Chondrocyte (in vitro differentiated cells): ENCODE data around the gene KIF26B. TPM values are rescaled to one million over a fixed set of nuclear protein-coding genes. Genes with fewer than 3 reads are reported as not detected.

Experiments used
- DNase-seq: peaks from one replicate; pipeline ENCODE4 v3.0.0; 2021; ENCODE audit warnings: mixed read lengths, low spot score
- H3K27ac Mint-ChIP-seq: one replicate; pipeline ENCODE4 v1.8.0; 2021; ENCODE audit warnings: mild to moderate bottlenecking, moderate library complexity, mixed read lengths; ENCODE audit not compliant: unreplicated experiment
- H3K27me3 Mint-ChIP-seq: 2 replicates; pipeline ENCODE4 v1.8.0; 2021; ENCODE audit warnings: low read depth, mixed read lengths
- H3K36me3 Mint-ChIP-seq: 2 replicates; pipeline ENCODE4 v1.8.0; 2021; ENCODE audit warnings: low read depth, mixed read lengths
- H3K4me1 Mint-ChIP-seq: 2 replicates; pipeline ENCODE4 v1.8.0; 2021; ENCODE audit warnings: low read depth, mild to moderate bottlenecking, mixed read lengths
- H3K4me3 Mint-ChIP-seq: one replicate; pipeline ENCODE4 v1.8.0; 2021; ENCODE audit warnings: mild to moderate bottlenecking, moderate library complexity, mixed read lengths; ENCODE audit not compliant: unreplicated experiment
- H3K9me3 Mint-ChIP-seq: 2 replicates; pipeline ENCODE4 v1.8.0; 2021; ENCODE audit warnings: low read depth, mixed read lengths
- total RNA-seq: library from RNA; stranded (reverse); gene quantifications from 3 replicates; pipeline ENCODE4 v1.2.1, GENCODE V29; 2021
- TF ChIP-seq, protein P1 (sequence below): fragments of 200-600 bp; sonication (generic); IDR thresholded peaks from 2 replicates; pipeline ENCODE4 v1.5.0; 2021; ENCODE audit warnings: antibody characterized with exemption, mild to moderate bottlenecking, moderate library complexity

KIF26B gene
- total RNA-seq, 1 donor from 2014 or later: 47.0 TPM

DNA sequence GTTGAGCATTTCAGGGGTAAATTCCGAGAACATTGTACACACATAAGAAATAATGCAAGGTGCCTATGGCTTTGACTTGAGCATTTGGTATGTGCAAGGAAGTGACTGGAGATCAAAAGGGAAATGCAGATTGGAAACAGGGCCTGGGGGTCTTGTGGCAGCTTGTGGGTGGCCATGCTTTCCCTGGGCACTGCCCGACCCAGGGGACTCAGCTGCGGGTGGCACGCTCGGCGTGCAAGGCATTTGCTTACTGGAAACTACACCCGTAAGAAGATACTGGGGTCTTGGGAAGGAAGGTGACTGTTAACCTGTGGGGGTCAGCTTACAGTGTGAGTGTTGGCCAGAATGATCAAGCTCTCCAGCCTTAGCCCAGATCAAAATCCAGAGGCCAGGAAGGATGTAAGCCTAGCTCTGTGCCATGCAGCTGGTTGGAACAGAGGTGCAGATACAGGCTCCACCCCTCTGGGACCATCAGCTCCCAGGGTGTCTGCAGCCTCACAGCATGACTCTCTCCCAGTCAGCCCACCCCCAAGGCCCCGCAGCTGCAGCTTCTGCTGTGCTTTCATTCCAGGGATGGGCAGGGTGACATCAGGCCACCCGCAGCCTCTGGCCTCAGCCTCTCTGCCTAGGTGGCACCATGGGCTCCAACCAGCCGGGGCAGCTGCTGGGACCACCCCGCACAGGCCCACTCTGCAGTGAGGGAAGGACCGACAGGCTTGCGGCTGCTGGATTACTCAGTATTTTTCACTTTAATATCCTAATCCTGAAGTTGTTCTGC, 55.1 kb downstream of the KIF26B start:
- Mint-ChIP-seq H3K27me3 (no peaks in the 10 kb centered on the region), H3K4me1 (peaks cover 9% of the 10 kb centered on the region), H3K4me3 (no peak overlapping the region), H3K36me3 (peaks cover 12% of the 10 kb centered on the region), H3K9me3 (peaks cover 7% of the 10 kb centered on the region), H3K27ac (no peak overlapping the region)
- TF ChIP-seq, protein P1, sequence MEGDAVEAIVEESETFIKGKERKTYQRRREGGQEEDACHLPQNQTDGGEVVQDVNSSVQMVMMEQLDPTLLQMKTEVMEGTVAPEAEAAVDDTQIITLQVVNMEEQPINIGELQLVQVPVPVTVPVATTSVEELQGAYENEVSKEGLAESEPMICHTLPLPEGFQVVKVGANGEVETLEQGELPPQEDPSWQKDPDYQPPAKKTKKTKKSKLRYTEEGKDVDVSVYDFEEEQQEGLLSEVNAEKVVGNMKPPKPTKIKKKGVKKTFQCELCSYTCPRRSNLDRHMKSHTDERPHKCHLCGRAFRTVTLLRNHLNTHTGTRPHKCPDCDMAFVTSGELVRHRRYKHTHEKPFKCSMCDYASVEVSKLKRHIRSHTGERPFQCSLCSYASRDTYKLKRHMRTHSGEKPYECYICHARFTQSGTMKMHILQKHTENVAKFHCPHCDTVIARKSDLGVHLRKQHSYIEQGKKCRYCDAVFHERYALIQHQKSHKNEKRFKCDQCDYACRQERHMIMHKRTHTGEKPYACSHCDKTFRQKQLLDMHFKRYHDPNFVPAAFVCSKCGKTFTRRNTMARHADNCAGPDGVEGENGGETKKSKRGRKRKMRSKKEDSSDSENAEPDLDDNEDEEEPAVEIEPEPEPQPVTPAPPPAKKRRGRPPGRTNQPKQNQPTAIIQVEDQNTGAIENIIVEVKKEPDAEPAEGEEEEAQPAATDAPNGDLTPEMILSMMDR: no peak
- no peak for DNase-seq

DNA sequence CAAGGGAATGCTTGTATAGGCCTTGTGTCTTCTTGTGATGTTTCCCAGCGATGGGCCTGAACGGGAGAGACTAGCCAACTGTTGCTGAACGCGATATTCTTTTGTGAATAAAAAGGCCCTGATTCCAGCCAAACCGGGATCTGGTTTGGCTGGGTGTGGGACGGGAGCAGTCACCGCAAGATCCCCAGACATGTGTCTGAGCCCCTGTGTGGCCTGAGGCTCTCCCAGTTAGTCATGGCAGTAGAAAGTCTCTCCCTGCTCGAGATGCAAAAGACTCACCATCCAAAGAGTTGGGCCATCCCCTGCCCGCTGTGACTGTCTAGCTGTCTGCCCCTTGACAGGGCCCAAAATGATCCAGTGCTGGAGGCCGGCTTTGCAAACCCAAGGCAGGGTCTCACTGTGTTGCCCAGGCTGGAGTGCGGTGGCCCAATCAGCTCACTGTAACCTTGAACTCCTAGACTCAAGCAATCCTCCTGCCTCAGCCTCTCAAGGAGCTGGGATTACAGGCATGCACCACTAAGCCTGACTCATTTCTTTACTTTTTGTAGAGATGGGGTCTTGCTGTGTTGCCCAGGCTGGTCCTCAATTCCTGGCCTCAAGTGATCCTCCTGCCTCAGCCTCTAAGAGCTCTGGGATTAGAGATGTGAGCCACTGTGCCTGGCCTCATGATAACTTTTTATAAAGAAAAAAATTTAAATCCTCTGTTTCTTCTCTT, 56.4 kb downstream of the KIF26B start:
- Mint-ChIP-seq H3K36me3 (peaks cover 12% of the 10 kb centered on the region), H3K27ac (no peak overlapping the region), H3K4me1 (peaks cover 9% of the 10 kb centered on the region), H3K27me3 (no peaks in the 10 kb centered on the region), H3K9me3 (peaks cover 7% of the 10 kb centered on the region), H3K4me3 (no peak overlapping the region)
- DNase-seq: no peak
- TF ChIP-seq, protein P1: no peak

DNA sequence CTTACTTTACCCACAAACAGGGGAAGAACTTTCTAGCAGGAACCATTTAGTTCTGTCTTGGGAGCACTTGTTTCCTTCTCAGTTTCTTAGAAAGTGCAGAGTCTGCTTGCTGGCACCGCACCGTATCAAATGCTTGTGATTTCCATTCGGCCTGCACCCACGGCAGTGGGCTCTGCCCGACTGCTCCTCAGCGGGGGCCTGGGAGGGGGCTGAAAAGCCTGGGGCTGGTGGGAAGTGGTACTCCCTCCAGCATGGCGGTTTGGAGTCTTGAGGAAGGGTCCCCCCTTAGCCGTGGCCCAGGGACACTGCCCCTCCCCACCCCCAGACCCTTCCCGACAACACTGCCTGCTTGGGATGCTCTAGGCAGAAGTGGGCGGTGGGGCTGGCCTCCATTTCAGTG, 57.0 kb downstream of the KIF26B start:
- Mint-ChIP-seq H3K27me3 (no peaks in the 10 kb centered on the region), H3K9me3 (peaks cover 4% of the 10 kb centered on the region)
- TF ChIP-seq, protein P1: no peak

DNA sequence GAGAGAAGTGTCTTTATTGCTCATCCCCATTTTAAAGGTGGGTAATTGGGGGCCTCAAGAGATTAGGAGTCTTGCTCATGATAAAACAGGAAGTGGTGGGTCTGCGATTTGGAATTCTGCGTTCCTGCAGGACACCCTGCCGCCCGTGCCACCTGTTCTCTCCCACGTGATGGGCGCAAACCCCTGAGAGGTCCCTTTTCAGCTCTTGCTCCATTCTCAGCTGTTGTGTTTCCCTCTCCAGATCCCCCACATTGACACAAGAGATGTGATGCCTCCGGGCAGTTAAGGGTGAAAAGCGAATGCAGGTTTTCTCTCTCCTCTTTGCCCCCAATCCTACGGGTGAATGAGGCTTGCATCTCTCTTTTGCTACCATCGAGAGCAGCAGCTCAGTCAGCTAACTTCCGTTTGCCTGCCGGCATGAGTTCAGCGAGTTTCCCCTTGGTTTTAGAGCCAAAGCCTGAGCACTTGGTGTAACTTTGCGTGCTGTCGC, 57.5 kb downstream of the KIF26B start:
- DNase-seq: no peak
- Mint-ChIP-seq H3K27ac (no peak overlapping the region), H3K9me3 (peaks cover under 1% of the 10 kb centered on the region), H3K27me3 (no peaks in the 10 kb centered on the region), H3K4me1 (peaks cover 17% of the 10 kb centered on the region), H3K4me3 (no peak overlapping the region), H3K36me3 (peaks cover 7% of the 10 kb centered on the region)
- TF ChIP-seq, protein P1: no peak

More for the DNA sequence above, 57.0 kb downstream of the KIF26B start:
- no peak overlapping the region for H3K27ac Mint-ChIP-seq
- H3K4me3 Mint-ChIP-seq: no peak overlapping the region
- DNase-seq: no peak
- H3K36me3 Mint-ChIP-seq: peaks cover 9% of the 10 kb centered on the region
- peaks cover 14% of the 10 kb centered on the region for H3K4me1 Mint-ChIP-seq

DNA sequence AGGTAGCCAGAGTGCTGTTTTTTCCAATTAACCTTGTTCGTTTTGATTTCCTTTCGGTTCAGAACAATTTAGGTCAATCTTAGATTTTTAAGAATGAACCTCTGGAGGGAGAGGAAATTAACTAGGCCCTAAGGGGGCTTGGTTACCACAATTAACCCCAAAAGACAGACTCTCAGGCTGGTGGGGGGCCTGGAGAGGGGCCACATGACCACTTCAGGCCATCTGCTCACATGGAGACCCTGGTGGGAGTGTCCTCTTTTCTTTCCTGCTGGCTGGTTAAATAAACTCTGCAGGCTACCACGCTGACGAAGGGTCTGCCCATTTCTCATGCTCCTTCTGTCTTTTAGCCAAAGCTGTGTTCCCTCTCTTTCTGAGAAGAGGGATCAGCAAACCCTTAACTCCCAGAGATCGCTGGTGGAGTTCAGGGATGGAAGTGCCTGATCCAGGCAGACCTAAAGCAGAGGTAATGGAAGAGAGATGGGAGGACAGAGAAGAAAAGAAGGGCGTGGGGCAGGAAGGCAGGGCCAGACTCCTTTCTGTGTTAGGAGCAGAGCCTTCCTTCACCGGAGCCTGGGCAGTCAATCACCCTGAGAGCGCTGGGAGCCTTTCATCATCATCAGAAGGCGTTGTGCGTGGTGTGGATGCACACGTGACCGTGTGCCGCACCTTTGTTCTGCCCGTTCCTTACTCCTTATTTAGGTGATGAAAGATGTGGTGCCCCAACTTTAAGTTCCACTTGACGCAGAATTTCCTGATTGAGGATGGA, 58.5 kb downstream of the KIF26B start:
- no peak for DNase-seq
- Mint-ChIP-seq H3K4me1 (peaks cover 22% of the 10 kb centered on the region), H3K36me3 (peaks cover 4% of the 10 kb centered on the region), H3K27me3 (no peaks in the 10 kb centered on the region), H3K4me3 (no peak overlapping the region), H3K9me3 (no peaks in the 10 kb centered on the region), H3K27ac (no peak overlapping the region)
- TF ChIP-seq, protein P1: no peak
